HG03439 (cell line): ENCODE data around the gene CYB5A.

ENCODE experiments used
- ATAC-seq: cut with Tn5 transposase; IDR thresholded peaks from one replicate; pipeline ENCODE4 v1.9.1; 2021; ENCODE audit warnings: mild to moderate bottlenecking, moderate library complexity; ENCODE audit not compliant: unreplicated experiment

Gene CYB5A

GRCh38 chr18:74249181-74249968, 42.4 kb downstream of the CYB5A start:
- ATAC-seq = no peak

DNA sequence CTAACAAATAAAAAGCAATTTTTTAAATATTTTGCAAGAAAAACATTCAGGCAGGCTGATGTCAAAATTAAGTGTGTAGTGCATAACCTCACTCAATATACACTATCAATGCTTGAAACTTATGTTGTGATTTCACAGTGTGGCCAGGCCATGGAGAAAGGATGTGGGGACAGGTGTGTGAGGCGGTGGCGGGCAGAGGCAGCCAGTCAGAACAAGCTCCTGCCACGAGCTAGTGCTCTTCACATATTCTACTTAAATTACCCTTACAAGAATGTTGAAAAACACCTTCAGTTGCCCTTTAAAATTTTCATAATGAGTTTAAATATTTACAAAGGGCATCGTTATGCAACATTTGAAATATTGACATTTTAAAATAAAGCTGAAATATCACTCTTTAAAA, 43.2 kb downstream of the CYB5A start:
- no peak for ATAC-seq

GRCh38 chr18:74248189-74248588, 43.6 kb downstream of the CYB5A start:
- no peak for ATAC-seq

DNA sequence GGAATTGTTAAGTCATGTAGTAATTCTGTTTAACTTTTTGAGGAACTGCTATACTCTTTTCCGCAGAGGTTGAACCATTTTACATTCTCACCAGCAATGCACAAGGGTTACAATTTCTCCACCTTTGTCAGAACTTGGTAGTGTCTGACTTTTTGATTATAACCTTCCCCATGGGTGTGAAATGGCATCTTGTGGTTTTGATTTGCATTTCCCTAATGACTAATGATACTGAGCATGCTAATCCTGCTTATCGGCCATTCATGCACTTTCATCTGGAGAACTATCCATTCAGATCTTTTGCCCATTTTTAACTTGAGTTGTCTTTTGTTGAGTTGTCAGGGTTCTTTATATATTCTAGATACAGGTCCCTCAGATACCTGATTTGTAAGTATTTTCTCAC, 47.2 kb downstream of the CYB5A start:
- ATAC-seq = no peak

- ATAC-seq = no peak
These were observed 48.6 kb downstream of the CYB5A start for GRCh38 chr18:74243127-74243526.

DNA sequence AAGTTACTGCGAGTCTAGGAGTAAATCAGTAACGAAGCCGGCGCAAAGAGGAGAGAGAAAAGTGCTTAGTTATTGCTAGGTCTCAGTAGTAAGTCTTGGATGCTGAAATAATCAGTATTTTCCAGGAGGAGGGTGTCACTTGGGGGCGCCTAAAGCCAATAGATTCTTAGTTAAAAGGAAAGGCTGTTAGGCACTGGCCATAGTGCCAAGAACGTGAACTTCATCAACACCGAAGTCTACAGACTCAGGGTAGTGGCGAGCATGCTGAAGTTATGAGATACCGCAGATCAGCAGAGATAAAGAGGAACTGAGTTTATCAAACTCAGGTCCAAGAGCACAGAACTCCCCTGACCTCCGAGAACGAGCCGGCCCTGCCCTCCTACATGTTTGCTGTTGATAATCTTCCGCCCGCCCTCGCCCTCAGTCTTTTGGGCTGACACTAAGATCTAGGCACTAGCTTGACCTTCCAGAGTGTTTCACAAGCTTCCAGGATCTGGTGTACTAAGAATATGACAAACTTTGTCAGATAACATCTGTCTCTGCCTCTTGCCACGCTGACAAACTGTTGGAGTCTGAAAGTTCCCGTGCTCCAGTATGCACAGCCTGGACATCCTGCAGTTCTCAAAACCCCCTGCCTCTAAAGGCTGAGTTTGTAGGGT, 49.2 kb downstream of the CYB5A start:
- ATAC-seq = no peak

- ATAC-seq = no peak
These were observed 49.8 kb downstream of the CYB5A start for GRCh38 chr18:74241970-74242369.

DNA sequence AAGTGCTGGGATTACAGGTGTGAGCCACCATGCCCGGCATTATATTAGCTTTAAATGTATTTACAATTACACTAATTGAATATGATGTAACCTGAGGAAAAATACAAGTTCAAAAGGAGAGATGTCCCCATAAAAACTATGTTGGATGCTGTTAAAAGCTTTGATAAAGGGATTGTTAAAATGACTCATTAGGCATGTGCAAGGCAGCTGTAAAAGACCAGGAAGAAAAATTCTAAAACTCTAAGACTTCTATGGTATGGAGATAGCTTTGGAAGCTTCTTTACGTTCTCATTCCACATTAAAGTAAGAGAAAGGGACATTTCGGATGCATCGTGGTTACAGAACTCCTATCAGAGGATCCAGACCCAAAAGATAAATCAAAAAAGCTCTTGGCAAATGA, 50.3 kb downstream of the CYB5A start:
- ATAC-seq = no peak

DNA sequence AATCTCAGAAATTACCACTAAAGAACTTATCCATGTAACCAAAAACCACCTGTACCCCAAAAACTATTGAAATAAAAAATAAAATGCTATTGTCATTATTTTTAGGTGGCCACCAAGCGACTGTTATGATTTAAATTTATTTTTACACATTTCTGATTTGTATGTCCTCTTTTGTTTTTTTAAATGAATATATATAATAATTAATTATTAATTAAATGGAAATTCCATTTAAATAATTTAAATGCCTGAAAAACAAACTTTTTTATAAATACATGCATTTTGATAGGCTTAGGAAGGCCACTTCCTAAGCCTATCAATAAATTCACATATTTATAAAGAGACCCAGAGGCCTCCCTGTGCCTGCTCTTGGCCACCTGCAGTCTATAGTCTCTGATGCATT, 52.2 kb downstream of the CYB5A start:
- ATAC-seq = no peak

- ATAC-seq = no peak
These were observed 57.2 kb downstream of the CYB5A start for GRCh38 chr18:74234326-74235171.

DNA sequence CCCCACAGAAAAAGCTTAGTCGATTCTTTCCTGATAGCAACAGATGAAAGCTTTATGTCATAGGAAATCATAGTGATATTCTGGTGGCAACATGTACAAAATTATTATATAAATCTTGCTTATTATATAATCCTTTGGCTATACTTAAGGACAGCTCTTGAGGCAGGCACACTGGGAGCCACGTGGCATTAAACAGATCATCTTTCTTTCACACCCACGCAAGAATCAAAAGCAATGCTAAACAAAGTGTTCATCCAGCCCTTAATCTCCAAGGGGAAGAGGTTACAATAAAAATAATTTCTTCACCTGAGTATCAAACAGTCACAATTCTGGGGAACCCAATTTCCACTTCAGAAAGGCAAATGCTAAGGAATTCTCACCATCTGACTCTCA, 57.8 kb downstream of the CYB5A start:
- ATAC-seq = no peak

DNA sequence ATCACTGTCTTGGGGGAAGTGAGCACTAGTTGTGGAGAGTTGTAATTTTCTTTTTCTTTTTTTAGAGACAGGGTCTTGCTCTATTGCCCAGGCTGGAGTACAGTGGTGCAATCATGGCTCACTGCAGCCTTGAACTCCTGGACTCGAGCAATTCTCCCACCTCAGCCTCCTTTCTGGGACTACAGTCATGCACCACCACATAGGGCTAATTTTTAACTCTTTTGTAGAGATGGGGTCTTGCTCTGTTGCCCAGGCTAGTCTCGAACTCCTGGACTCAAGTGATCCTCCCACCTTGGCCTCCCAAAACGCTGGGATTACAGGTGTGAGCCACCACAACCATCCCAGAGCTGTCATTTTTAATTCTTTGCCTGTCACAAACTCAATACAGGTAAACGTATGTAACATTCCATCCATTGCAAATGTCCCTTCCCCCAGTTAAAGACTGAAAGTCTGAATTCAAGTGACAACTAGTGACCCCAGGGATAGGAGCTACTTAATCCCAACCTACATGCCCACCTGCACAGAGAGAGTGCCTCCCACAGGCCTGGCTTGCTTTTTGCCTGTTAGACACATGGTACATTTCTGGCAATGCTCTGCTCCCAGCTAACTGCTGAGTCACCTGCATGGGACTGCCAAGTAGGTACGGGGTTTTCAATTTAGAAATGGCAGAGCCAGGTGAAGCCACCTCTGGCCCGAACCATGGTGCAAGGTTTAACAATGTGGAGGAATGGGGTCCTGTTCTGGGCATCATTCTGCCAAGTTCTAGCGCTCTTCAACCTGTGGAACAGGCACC, 60.6 kb downstream of the CYB5A start:
- no peak for ATAC-seq

DNA sequence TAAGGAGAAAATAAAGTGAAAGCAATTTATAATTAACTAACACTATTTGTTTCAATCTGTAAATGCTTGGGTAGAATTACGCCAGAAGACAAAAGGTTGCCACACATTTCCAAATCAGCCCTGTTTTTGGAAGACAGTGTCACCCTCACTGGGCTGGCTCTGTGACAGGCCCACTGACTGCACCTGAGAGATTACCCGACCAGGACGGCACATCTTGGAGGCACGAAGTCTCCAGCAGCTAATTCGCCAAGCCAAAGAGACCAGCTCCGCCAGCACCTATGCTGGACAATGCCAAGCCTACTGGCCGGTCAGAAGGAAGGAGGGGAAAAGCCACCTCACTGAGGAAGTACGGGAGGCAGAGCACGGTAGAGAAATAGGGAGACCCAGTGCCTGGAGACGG, 61.9 kb downstream of the CYB5A start:
- ATAC-seq = no peak

DNA sequence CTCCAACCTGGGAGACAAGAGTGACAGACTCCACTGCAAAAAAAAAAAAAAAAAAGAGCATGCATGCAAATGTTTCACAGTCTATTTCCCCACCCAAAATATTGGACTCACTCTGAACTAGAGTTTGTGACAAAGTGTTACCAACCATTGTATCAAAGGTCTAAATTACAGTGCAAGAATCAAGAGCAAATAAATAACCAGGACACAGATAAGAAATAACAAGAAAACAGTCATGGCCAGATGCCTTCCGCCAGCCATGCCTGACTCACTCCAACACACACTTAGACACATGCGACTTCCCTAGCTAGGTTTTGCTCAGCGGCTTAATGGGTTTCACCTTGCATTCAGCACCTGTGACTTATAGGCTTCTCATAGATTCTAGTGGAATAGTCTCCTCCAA, 62.8 kb downstream of the CYB5A start:
- ATAC-seq = no peak

GRCh38 chr18:74228312-74228711, 63.5 kb downstream of the CYB5A start:
- no peak for ATAC-seq

GRCh38 chr18:74226666-74227065, 65.1 kb downstream of the CYB5A start:
- no peak for ATAC-seq

DNA sequence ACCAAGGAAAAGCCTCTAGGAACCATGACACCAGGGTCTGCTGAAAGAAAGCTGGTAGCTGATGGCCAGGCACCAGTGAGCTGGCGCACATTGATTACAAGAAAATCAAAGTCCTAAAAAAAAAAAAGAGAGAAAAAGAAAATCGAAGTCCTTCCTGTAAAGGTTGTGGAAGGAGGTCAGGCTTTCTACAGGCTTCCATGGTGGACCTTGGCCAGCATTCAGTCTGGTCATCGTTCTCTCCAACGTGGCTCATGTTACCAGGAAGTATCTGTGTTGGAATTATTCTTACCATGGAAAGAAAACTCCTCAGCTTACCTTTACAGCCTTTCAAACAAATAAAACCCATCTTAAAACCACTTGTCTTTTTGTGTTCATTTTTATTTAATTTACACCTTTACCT, 65.6 kb downstream of the CYB5A start:
- no peak for ATAC-seq

GRCh38 chr18:74225193-74225840, 66.4 kb downstream of the CYB5A start:
- ATAC-seq = no peak

DNA sequence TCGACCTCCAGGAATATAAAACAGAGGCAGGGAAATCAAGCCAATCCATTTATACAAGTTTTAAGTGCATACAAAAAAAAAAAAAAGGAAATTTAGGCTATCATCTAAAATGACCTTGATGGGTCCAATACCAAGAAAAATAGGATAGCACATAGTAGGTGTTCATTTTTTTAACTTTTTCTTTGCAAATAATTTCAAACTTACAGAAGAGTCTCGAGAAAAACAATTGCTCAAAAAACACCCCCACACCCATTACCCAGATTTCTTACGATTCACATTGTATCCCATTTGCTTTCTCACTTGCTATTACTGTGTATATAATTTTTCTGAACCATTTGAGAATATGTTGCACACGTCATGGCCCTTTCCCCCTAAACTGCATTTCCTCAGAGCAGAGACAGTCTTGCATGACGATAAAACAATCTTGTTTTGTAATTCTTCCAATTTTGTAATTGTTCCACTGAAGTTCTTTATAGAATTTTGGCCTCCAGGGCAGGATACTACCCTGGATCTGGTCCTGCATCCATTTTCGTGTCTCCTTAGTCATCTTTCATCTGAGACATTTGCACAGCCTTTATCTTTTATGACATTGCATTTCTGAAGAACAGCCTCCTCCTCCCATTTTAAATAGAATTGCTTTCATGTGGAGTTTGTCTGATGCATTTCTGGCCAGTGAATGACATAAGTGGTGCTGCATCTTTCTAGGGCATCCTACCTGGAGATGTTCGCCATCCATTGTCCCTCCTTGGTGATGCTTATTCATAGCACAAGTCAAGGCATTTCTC, 68.9 kb downstream of the CYB5A start:
- ATAC-seq = no peak

GRCh38 chr18:74221081-74221480, 70.7 kb downstream of the CYB5A start:
- ATAC-seq = no peak
